GM13977 (cell line): Measurements from ENCODE around the gene FGD4.
"Not testable (repeated sequence)": the region's sequence is repeated elsewhere in the genome, so short reads cannot be mapped to it uniquely, and the experiment has no call there.

Source experiments
- DNase-seq: peaks from one replicate; pipeline ENCODE4 v3.0.0; 2012; ENCODE audit warnings: low spot score
- in situ Hi-C: fragments of 300-500 bp; cut with MboI; formaldehyde crosslinking; loops from one replicate; pipeline ENCODE4 v1.12.0; 2022; ENCODE audit warnings: low sequenced_read_pairs, low pct_unique_long_range_greater_than_20kb, mixed read lengths, inconsistent platforms; ENCODE audit not compliant: unreplicated experiment
- TF ChIP-seq, protein P1 (sequence below): IDR thresholded peaks from 2 replicates; pipeline ENCODE4 v1.5.1; 2012; ENCODE audit warnings: mild to moderate bottlenecking, control low read depth; ENCODE audit not compliant: insufficient read depth; ENCODE audit errors: extremely low read depth, missing control alignments

FGD4 gene

DNA sequence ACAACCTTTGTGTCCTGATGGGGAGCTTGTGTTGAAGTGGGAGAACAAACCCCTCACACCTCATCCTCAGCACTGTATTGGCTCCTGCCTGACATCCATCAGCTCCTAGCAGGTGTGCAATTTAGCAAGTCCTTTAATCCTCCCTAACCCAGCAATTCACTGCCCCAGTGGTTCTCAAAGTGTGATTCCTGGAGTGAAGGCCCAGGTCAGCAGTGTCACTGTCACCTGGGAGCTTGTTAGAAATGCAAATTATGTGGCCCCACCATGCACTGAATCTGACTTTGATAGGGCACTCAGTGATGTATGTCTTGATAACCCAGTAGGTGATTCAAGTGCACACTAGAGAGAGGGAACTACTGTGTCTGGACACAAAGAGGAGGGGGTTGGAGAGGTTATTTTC lies 133.6 kb downstream of the FGD4 start:
- in situ Hi-C loops: no loop called here
- DNase-seq: no peak
- TF ChIP-seq, protein P1, sequence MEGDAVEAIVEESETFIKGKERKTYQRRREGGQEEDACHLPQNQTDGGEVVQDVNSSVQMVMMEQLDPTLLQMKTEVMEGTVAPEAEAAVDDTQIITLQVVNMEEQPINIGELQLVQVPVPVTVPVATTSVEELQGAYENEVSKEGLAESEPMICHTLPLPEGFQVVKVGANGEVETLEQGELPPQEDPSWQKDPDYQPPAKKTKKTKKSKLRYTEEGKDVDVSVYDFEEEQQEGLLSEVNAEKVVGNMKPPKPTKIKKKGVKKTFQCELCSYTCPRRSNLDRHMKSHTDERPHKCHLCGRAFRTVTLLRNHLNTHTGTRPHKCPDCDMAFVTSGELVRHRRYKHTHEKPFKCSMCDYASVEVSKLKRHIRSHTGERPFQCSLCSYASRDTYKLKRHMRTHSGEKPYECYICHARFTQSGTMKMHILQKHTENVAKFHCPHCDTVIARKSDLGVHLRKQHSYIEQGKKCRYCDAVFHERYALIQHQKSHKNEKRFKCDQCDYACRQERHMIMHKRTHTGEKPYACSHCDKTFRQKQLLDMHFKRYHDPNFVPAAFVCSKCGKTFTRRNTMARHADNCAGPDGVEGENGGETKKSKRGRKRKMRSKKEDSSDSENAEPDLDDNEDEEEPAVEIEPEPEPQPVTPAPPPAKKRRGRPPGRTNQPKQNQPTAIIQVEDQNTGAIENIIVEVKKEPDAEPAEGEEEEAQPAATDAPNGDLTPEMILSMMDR: no peak

- in situ Hi-C loops: not testable (repeated sequence)
These were observed 134.1 kb downstream of the FGD4 start for GRCh38 chr12:32533506-32533905.

GRCh38 chr12:32533971-32534590 lies 134.7 kb downstream of the FGD4 start:
- in situ Hi-C loops: no loop called here
- TF ChIP-seq, protein P1: no peak

More at GRCh38 chr12:32533506-32533905, 134.1 kb downstream of the FGD4 start:
- DNase-seq: not testable (repeated sequence)

GRCh38 chr12:32534698-32535097 lies 135.3 kb downstream of the FGD4 start:
- TF ChIP-seq, protein P1: no peak
- in situ Hi-C loops: no loop called here
- DNase-seq: no peak

More at GRCh38 chr12:32533971-32534590, 134.7 kb downstream of the FGD4 start:
- peak; percentile 29 for DNase-seq

- TF ChIP-seq, protein P1: no peak
- in situ Hi-C loops: no loop called here
- no peak for DNase-seq
These were observed 136.1 kb downstream of the FGD4 start for GRCh38 chr12:32535288-32535999.

DNA sequence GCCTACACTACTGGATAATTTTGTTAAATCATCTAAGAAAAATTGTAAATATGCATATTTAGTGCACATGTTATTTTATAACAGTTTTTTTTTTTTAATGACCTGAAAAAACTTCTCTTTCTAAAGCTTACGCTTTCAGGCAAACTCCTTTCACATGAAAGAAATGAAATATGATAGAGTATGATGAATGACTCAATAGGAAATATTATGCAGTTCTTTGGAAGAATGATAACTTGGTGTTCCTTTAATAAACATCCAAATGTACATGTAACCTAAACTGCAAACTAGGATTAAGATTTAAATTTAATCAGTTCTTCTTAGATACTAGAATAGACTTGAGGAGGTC lies 136.6 kb downstream of the FGD4 start:
- in situ Hi-C loops: no loop called here
- no peak for DNase-seq
- TF ChIP-seq, protein P1: no peak

DNA sequence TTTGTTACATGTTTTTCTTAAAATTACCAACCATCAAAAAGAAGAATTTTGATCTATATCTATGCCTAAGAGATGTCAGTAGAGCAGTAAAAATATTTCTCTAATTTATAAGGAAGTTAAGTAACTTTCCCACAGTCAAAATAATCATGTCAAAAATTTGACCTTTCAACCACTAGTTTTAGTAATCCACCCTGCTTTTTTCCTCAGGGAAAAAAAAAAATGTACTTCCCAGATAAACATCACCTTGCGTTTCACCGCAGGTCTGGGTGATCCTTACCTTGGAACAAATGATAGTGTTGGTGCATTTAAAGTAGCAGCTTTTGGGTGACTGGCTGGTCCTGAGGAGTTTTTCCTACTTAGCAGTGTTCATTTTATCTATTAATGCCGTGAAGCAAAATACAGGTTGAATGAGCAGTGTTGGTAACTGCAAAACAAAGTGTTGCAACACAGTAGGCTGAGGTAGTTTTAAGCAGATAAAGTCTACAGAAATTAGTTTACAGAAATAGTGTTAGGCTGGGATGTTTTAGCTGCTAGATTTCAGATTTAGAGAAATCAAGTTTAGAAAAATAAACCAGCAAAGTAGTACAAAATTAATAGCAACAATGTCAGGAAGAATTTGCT lies 142.5 kb downstream of the FGD4 start:
- in situ Hi-C loops: no loop called here
- DNase-seq: no peak
- TF ChIP-seq, protein P1: no peak
